GM12892 (cell line): Measurements from ENCODE around the gene NAPG. TPM values are rescaled to one million over a fixed set of nuclear protein-coding genes. Genes with fewer than 3 reads are reported as not detected.

Experiments
- DNase-seq: peaks from one replicate; pipeline ENCODE4 v3.0.0; 2011; ENCODE audit not compliant: insufficient read length
- FAIRE-seq: peaks from 2 replicates; lab custom pipeline; 2011; peaks lifted over from hg19 to GRCh38; lab: Jason Lieb, UNC
- POLR2A ChIP-seq: IDR thresholded peaks from 2 replicates; pipeline ENCODE4 v1.6.1; 2011; ENCODE audit warnings: low read depth, low read length, control low read depth
- POLR2AphosphoS5 ChIP-seq: IDR thresholded peaks from 2 replicates; pipeline ENCODE4 v1.6.1; 2011; ENCODE audit warnings: low read depth, low read length, control low read depth
- TAF1 ChIP-seq: IDR thresholded peaks from 2 replicates; pipeline ENCODE4 v1.6.1; 2011; ENCODE audit warnings: low read depth, mild to moderate bottlenecking, control low read depth, low read length, borderline replicate concordance
- polyA plus RNA-seq: library from polyadenylated mRNA; unstranded; fragments of >200 nt; gene quantifications from one replicate; pipeline ENCODE4 v1.2.1, GENCODE V29; 2012; ENCODE audit warnings: missing spikeins, inconsistent platforms; ENCODE audit not compliant: missing spikeins

Gene NAPG
- 25.1 TPM for polyA plus RNA-seq

DNA sequence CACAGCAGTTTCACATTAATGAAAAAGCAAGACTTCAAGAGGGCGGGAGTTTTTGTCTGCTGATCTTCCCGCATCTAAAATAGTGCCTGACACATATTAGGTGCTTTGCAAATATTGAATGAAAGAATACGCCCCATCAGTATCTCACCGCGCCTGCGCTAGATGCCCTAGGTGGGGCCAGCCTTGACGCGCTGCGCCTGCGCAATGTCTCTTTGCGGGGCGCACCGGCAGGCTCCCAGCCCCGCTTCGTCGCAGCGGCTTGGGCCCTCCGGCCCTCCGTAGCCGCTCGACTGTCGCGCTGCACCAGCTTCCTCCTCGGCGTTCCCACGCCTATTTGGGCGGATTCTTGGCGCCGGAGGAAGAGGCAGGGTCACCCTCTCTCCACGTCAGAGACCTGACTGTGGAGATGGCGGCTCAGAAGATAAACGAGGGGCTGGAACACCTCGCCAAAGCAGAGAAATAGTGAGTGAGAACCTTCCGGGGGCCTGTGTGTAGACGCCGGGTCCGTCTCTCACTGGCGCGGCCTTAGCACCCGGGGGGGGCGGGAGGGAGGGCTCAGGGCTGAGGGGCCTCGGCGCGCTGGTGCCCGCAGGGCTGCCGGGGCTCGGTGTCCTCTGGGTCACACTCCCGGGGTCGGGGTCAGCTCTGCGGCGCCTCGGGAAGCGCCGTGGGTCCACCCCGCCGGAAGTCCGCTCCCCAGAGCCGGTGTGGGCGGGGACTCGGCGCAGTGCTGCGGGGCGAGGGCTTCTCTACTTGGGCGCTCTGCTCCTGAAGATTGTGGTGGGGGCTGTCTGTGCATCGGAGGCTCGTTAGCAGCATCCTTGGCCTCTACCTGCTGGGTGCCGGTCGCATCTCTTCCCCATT is at the start of gene NAPG:
Gene NAPG (plus strand): TSS at position 331 of the 864 bp plus-strand sequence. CDS start 76 bp downstream, at position 407.
- TF ChIP-seq TAF1, result no peak
- TF ChIP-seq POLR2AphosphoS5, result peak; percentile 37; the same call in 1 of the 2 replicates
- TF ChIP-seq POLR2A, result peak; percentile 73
- FAIRE-seq (peak; percentile 96), DNase-seq (peak; percentile 89)

DNA sequence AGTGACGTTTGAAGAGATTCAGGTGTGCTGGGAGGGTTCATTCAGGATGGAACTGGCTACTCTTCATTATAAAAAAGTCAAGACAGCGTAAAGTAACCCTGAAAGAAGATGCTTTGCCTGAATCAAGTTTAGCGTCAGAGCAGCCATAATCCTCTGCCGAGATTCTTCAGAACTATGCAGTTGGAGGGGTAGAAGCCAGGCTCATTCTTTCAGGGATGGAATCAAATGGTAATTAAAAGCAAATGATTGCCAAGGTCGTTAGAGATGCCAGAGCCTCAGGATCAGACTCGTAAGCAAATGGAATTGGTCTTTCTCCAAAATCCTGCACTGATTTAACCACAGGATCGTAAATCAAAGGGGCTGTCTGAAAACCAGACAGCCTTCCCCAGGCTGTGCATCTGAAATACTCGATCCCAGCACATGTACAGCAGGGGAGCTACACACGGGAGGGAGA is 49.5 kb upstream of the NAPG start:
- FAIRE-seq (no peak), DNase-seq (no peak)
- no peak for TF ChIP-seq TAF1
- no peak for TF ChIP-seq POLR2A
- no peak for TF ChIP-seq POLR2AphosphoS5

DNA sequence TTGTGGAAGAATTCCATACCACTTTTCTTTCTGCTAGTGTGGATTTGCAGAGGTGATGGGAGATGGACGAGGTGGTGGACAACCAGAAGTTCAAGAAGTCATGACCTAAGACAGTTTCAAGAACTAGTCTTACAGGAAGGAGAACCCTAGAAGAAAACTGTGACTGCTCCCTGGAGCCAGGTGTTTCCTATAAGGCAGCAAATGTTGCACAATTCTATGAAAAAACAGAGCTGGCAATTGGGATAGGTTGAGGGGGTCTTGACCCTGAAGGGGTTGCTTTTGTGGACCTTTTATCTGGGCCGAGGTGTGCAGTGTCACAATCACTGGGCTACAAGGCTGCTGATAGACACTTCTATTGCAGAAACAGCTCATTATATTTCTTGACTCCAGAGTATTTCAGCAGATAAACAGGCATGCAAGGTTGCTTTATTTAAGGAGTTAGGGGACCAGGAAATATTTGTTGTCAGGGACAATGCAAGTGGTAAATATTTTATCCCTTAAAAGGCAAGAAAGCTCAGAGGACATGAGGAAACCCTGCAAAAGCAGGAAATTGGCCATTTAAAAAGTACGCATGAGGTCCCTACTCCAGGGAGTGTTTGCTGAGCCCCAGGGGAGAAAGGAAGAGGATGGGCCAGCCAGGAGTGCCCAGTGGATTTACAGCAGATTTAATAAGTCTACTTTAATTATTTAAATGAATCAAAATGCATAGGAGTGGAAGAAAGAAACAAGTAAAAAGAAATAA is 48.5 kb upstream of the NAPG start:
- FAIRE-seq (no peak), DNase-seq (no peak)
- TF ChIP-seq TAF1 (no peak), POLR2AphosphoS5 (no peak), POLR2A (no peak)

DNA sequence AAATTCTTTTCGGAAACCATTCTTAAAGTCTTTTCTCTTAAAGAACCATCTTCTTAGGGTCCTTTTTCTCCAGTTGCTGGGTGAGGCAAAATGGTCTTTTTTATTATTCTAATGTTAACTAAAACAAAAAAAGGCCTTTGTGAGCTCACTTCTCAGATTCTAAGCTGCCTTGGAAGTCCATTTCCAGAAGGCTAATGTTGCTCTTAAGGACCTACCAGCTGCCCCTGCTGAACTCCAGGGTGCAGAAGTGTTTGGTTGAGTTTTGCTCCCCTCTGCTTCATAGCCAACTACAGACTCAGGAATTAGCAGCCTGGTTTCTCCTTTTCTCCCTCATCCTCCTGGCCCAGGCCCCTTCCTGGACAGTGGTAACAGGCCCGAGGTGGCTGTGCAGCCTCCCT is 48.0 kb upstream of the NAPG start:
- DNase-seq (no peak), FAIRE-seq (no peak)
- TF ChIP-seq POLR2AphosphoS5, result no peak
- no peak for TF ChIP-seq POLR2A
- no peak for TF ChIP-seq TAF1

DNA sequence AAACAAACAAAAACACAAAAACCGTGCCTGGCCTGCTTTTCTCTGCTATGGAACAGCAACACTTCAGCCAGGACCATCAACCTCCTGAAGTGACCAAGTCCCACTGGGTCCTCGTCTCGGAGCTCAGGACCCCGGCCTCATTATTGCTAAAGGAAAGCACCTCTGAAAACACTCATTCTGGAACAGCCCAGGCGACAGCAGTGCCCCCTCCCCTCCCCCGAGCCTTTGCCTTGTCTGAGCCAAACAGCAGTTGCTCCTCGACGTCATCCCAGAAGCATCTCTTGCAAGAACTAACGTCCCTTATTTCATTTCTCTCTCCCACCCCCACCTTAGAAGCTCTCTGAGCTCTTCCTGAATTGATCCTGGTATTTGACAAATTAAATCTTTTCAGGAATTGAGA is 44.0 kb upstream of the NAPG start:
- no peak for TF ChIP-seq POLR2A
- no peak for TF ChIP-seq POLR2AphosphoS5
- no peak for TF ChIP-seq TAF1
- DNase-seq (no peak), FAIRE-seq (no peak)

DNA sequence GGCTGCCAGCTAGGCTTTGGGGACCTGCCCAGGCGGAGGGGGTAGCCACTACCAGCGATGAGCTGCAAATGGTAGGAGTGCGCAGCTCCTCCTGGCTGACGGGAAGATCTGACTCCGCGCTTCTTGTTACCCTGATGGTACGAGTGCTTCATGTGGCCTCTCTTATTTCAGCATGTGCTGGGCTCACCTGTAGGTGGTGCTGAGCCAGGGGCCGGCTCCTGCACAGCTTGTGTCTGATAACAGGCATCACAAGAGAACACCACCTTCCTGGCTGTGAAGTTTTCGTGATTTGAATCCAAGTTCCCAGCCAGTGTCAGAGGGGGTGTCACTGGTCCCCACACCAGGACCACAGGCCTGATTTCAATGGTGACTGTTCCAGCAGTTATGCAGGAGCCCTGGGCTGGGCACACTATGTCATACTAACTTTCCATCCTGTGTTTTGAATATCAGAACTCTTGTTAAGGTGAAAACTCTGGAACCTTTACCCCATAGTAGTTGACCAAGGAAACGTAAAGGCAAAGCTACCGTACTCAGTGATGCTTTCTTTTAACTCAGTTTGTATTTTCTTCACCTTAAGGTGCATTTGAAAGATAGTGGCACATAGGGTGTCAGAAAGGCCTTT is 43.4 kb upstream of the NAPG start:
- DNase-seq (no peak), FAIRE-seq (no peak)
- no peak for TF ChIP-seq POLR2AphosphoS5
- no peak for TF ChIP-seq TAF1
- TF ChIP-seq POLR2A, result no peak

DNA sequence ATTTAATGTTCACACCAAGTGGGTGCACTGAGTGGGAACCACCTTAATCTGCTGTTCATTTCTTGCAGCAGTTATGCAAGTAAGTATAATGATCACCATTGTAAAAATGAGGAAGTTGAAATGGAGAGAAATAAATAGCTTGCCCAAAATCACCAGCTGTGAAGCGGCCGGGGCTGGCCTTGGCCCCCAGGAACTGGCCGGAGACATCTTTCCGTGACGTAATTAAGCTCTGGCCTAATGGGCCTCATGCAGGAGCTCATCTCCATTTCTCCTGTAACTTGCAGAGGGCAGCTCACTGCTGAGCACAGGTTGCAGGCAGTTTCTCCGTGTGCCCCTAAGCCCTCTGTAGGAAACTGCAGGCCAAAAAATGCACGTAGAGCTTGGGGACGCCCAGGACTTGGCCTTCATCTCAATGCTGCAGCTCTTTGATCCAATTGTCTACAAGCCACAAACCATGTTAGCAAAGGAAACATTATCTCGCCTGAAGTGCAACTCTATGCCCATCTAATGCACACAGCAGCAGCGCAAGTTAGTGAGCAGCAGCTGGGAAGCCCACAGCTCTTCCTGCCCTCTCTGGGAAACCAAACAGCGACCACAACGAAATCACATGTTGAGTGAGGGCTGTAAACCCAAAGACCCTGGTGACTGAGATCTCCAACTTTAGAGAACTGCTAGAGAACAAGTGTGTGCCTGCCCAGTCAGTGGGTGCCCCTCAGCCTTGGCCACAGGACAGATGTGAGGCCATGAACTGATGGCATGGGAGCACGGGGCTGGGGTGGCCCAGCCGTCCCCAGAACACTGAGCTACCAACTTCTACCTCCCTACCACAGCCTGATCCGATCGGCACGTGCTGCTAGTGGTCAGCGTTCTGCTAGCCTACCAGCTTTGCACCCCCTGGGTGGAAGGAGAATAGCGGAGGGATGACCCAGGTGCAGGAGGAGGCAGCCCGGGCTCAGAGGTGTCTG is 42.6 kb upstream of the NAPG start:
- no peak for DNase-seq
- peak; percentile 17 for FAIRE-seq
- TF ChIP-seq POLR2A (no peak), TAF1 (no peak), POLR2AphosphoS5 (no peak)

DNA sequence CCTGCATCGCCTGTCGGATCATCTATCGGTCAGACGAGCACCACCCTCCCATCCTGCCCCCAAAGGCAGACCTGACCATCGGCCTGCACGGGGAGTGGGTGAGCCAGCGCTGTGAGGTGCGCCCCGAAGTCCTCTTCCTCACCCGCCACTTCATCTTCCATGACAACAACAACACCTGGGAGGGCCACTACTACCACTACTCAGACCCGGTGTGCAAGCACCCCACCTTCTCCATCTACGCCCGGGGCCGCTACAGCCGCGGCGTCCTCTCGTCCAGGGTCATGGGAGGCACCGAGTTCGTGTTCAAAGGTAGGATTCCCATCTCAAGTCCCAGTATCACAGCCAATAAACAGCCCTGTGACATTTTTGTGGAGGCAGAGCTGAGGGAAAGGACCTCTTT is 40.4 kb upstream of the NAPG start:
- no peak for TF ChIP-seq TAF1
- no peak for TF ChIP-seq POLR2A
- TF ChIP-seq POLR2AphosphoS5, result no peak
- DNase-seq (no peak), FAIRE-seq (no peak)

DNA sequence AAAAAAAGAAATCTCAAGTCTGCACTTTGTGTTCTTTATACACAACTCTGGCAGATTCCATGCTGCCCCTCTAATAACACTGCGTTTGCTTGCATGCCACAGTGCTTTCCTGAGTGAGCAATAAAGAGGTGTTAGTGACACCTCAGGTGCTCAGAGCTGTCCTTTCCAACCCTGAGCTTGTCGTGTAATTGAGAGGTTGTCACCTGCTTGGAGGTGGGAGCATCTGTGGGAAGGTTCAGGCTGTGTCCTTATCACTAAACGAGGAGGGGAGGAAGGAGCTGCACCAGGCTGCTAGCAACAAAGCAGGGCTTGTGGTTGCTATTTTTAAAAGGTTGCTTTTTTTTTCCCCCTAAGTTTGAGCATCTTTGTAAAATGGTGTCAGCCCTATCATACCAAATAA is 39.5 kb upstream of the NAPG start:
- TF ChIP-seq TAF1, result no peak
- no peak for TF ChIP-seq POLR2A
- no peak for TF ChIP-seq POLR2AphosphoS5
- DNase-seq (no peak), FAIRE-seq (no peak)

DNA sequence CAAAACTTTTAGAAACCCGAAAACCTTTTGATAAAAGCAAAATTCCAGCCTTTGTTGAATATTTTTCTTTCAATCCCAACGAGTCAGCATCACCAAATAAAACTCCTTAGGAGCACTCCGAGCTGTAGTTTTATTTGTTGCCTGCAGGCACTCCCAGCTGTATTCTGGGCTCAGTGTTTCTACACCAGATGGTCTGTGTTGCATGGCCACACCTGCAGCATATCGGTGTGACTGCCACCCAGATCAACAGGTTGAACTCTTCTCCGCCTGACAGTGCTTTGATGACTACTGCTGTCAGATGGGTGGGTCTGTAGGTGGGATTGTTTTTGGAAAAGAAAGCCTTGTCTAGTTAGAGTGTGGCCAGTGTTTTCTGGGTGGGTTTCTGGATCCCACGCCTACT is 38.7 kb upstream of the NAPG start:
- FAIRE-seq, result no peak
- TF ChIP-seq TAF1, result no peak
- no peak for TF ChIP-seq POLR2A
- TF ChIP-seq POLR2AphosphoS5, result no peak
- DNase-seq, result no peak
